ENCODE data around the gene BRWD1.
"Not testable (repeated sequence)": the region's sequence is repeated elsewhere in the genome, so short reads cannot be mapped to it uniquely, and the experiment has no call there.

Gene BRWD1

GRCh38 chr21:39173716-39174680 lies 139.4 kb downstream of the BRWD1 start:
- no peak for DNase-seq (ENCODE audit: low read depth, low spot score)

- DNase-seq (ENCODE audit: low read depth, low spot score) = no peak
These were observed 143.5 kb downstream of the BRWD1 start for GRCh38 chr21:39169906-39170305.

GRCh38 chr21:39168800-39169199 lies 144.6 kb downstream of the BRWD1 start:
- DNase-seq (ENCODE audit: low read depth, low spot score) = no peak

GRCh38 chr21:39164523-39164922 lies 148.9 kb downstream of the BRWD1 start:
- no peak for DNase-seq (ENCODE audit: low read depth, low spot score)

GRCh38 chr21:39161064-39161463 lies 152.4 kb downstream of the BRWD1 start:
- DNase-seq (ENCODE audit: low read depth, low spot score) = no peak

- DNase-seq (ENCODE audit: low read depth, low spot score) = no peak
These were observed 153.9 kb downstream of the BRWD1 start for GRCh38 chr21:39159342-39160063.

GRCh38 chr21:39157241-39157640 lies 156.2 kb downstream of the BRWD1 start:
- not testable (repeated sequence) for DNase-seq (ENCODE audit: low read depth, low spot score)

- no peak for DNase-seq (ENCODE audit: low read depth, low spot score)
These were observed 157.4 kb downstream of the BRWD1 start for GRCh38 chr21:39156024-39156423.

- DNase-seq (ENCODE audit: low read depth, low spot score) = no peak
These were observed 157.9 kb downstream of the BRWD1 start for GRCh38 chr21:39155578-39155977.

GRCh38 chr21:39153842-39154241 lies 159.6 kb downstream of the BRWD1 start:
- DNase-seq (ENCODE audit: low read depth, low spot score) = no peak

- no peak for DNase-seq (ENCODE audit: low read depth, low spot score)
These were observed 160.1 kb downstream of the BRWD1 start for GRCh38 chr21:39153373-39153772.

GRCh38 chr21:39152271-39152670 lies 161.2 kb downstream of the BRWD1 start:
- no peak for DNase-seq (ENCODE audit: low read depth, low spot score)

GRCh38 chr21:39150877-39151276 lies 162.6 kb downstream of the BRWD1 start:
- no peak for DNase-seq (ENCODE audit: low read depth, low spot score)

GRCh38 chr21:39150316-39150715 lies 163.1 kb downstream of the BRWD1 start:
- DNase-seq (ENCODE audit: low read depth, low spot score) = no peak

- DNase-seq (ENCODE audit: low read depth, low spot score) = no peak
These were observed 163.6 kb downstream of the BRWD1 start for GRCh38 chr21:39149882-39150281.

GRCh38 chr21:39148975-39149374 lies 164.5 kb downstream of the BRWD1 start:
- no peak for DNase-seq (ENCODE audit: low read depth, low spot score)

- no peak for DNase-seq (ENCODE audit: low read depth, low spot score)
These were observed 169.2 kb downstream of the BRWD1 start for GRCh38 chr21:39144191-39144590.

GRCh38 chr21:39142972-39143371 lies 170.5 kb downstream of the BRWD1 start:
- no peak for DNase-seq (ENCODE audit: low read depth, low spot score)

- DNase-seq (ENCODE audit: low read depth, low spot score) = no peak
These were observed 171.9 kb downstream of the BRWD1 start for GRCh38 chr21:39141502-39141901.

- DNase-seq (ENCODE audit: low read depth, low spot score) = peak; percentile 67
These were observed 175.9 kb downstream of the BRWD1 start for GRCh38 chr21:39137248-39138178.

- DNase-seq (ENCODE audit: low read depth, low spot score) = no peak
These were observed 176.7 kb downstream of the BRWD1 start for GRCh38 chr21:39136711-39137110.

GRCh38 chr21:39136138-39136537 lies 177.3 kb downstream of the BRWD1 start:
- DNase-seq (ENCODE audit: low read depth, low spot score) = not testable (repeated sequence)

All from brain pericyte (primary cell).